Gastrocnemius medialis (tissue), 4 donors: ENCODE results near the gene MICB.

ENCODE experiments used
- POLR2A ChIP-seq, 2 donors: fragments of 450-650 bp; IDR thresholded peaks; one replicate each; pipeline ENCODE4 v1.6.1; 2017; ENCODE audit warnings: antibody characterized with exemption in 2 of 2, mild to moderate bottlenecking in 2 of 2, moderate library complexity in 2 of 2
- TF ChIP-seq, protein P1 (sequence below), 5 experiments: fragments of 450-650 bp in 3 of 5; fragments of 200-600 bp in 2 of 5; sonication (generic) in 2 of 5; IDR thresholded peaks in 4 of 5; conservative IDR thresholded peaks in 1 of 5; 1 replicate in 4 of 5; 2 replicates in 1 of 5; pipeline ENCODE4 v1.5.1; 2016 to 2019; ENCODE audit warnings: antibody characterized with exemption in 5 of 5, mild to moderate bottlenecking in 3 of 5, moderate library complexity in 3 of 5

- TF ChIP-seq, protein P1, sequence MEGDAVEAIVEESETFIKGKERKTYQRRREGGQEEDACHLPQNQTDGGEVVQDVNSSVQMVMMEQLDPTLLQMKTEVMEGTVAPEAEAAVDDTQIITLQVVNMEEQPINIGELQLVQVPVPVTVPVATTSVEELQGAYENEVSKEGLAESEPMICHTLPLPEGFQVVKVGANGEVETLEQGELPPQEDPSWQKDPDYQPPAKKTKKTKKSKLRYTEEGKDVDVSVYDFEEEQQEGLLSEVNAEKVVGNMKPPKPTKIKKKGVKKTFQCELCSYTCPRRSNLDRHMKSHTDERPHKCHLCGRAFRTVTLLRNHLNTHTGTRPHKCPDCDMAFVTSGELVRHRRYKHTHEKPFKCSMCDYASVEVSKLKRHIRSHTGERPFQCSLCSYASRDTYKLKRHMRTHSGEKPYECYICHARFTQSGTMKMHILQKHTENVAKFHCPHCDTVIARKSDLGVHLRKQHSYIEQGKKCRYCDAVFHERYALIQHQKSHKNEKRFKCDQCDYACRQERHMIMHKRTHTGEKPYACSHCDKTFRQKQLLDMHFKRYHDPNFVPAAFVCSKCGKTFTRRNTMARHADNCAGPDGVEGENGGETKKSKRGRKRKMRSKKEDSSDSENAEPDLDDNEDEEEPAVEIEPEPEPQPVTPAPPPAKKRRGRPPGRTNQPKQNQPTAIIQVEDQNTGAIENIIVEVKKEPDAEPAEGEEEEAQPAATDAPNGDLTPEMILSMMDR (IDR thresholded peaks at IDR 0.05 in 4 of 5, conservative IDR thresholded peaks at IDR 0.05 in 1 of 5) = no peak
- TF ChIP-seq POLR2A (IDR thresholded peaks at IDR 0.05) = no peak
Measured at GRCh38 chr6:31485055-31485454, 12.9 kb upstream of the MICB start.
